H1 (cell line): ENCODE results near the gene ZYX. TPM values are rescaled to one million over a fixed set of nuclear protein-coding genes. Genes with fewer than 3 reads are reported as not detected.

Source experiments
- CTCF ChIA-PET: fragments of 300-600 bp; sonication (Branson Sonifier 250); formaldehyde crosslinking; loops from one replicate; lab custom pipeline; 2021; ENCODE audit not compliant: partially characterized antibody; lab: Charles Lee
- POLR2A ChIA-PET: fragments of 300-600 bp; sonication (Branson Sonifier 250); formaldehyde crosslinking; loops from one replicate; lab custom pipeline; 2021; ENCODE audit warnings: inconsistent platforms; ENCODE audit not compliant: partially characterized antibody; lab: Charles Lee
- DNase-seq, 2 experiments: peaks; one replicate each; pipeline versions ENCODE4 v3.0.0 to v3.0.0-alpha.2; 2010 to 2022; ENCODE audit warnings: low spot score in 2 of 2, low read depth in 1 of 2, mixed read lengths in 1 of 2
- FAIRE-seq: peaks from 2 replicates; lab custom pipeline; 2011; peaks lifted over from hg19 to GRCh38; lab: Jason Lieb, UNC
- H2AFZ ChIP-seq: 2 replicates; pipeline ENCODE4 v1.8.1; 2012; ENCODE audit warnings: low read length, inconsistent platforms
- H2AK5ac ChIP-seq: 2 replicates; pipeline ENCODE4 v1.6.1; 2013; ENCODE audit warnings: low read depth, low read length
- H2BK120ac ChIP-seq: replicated peaks from 2 replicates; pipeline ENCODE3; 2013; ENCODE audit warnings: low read depth, low read length, inconsistent platforms
- H2BK12ac ChIP-seq: 2 replicates; pipeline ENCODE4 v1.6.1; 2013; ENCODE audit warnings: low read depth, low read length
- H2BK15ac ChIP-seq: 2 replicates; pipeline ENCODE4 v1.6.1; 2013; ENCODE audit warnings: low read length
- H2BK20ac ChIP-seq: 2 replicates; pipeline ENCODE4 v1.6.1; 2013; ENCODE audit warnings: low read length
- H2BK5ac ChIP-seq: 2 replicates; pipeline ENCODE4 v1.6.1; 2013; ENCODE audit warnings: low read depth, low read length
- H3K14ac ChIP-seq: 2 replicates; pipeline ENCODE4 v1.6.1; 2013; ENCODE audit warnings: inconsistent platforms; ENCODE audit not compliant: insufficient read length
- H3K18ac ChIP-seq: 2 replicates; pipeline ENCODE4 v1.6.1; 2013; ENCODE audit warnings: low read length; ENCODE audit errors: extremely low read depth
- H3K23ac ChIP-seq: 2 replicates; pipeline ENCODE4 v1.6.1; 2013; ENCODE audit warnings: inconsistent platforms; ENCODE audit not compliant: insufficient read length
- H3K23me2 ChIP-seq: 2 replicates; pipeline ENCODE4 v1.6.1; 2013; ENCODE audit warnings: low read depth, low read length
- H3K27ac ChIP-seq: 2 replicates; pipeline ENCODE4 v1.6.1; 2011; ENCODE audit warnings: low read depth, low read length, inconsistent platforms
- H3K27me3 ChIP-seq, 4 experiments: replicated peaks in 1 of 4; 1 replicate in 1 of 4; 2 replicates in 3 of 4; pipeline versions ENCODE4 v1.6.1 to v1.8.1; 2011 to 2013; ENCODE audit warnings: low read length in 3 of 4, mild to moderate bottlenecking in 3 of 4, inconsistent platforms in 2 of 4, mixed read lengths in 2 of 4, moderate library complexity in 1 of 4; ENCODE audit not compliant: control insufficient read depth in 3 of 4, insufficient read depth in 3 of 4; ENCODE audit errors: extremely low read depth in 1 of 4
- H3K36me3 ChIP-seq, 4 experiments: 2 replicates each; pipeline versions ENCODE4 v1.6.1 to v1.8.1; 2011 to 2013; ENCODE audit warnings: mild to moderate bottlenecking in 4 of 4, low read length in 3 of 4, moderate library complexity in 2 of 4, control low read depth in 1 of 4, inconsistent platforms in 1 of 4; ENCODE audit not compliant: insufficient read depth in 4 of 4, control insufficient read depth in 2 of 4
- H3K4ac ChIP-seq: replicated peaks from 2 replicates; pipeline ENCODE3; 2013; ENCODE audit warnings: low read length, low read depth, mixed read lengths, inconsistent platforms; ENCODE audit not compliant: insufficient read length
- H3K4me1 ChIP-seq, 4 experiments: replicated peaks in 1 of 4; 1 replicate in 1 of 4; 2 replicates in 3 of 4; pipeline versions ENCODE4 v1.6.1 to v1.8.1; 2011 to 2013; ENCODE audit warnings: low read length in 3 of 4, inconsistent platforms in 2 of 4, mixed read lengths in 1 of 4; ENCODE audit not compliant: insufficient read depth in 4 of 4, control insufficient read depth in 3 of 4
- H3K4me2 ChIP-seq, 2 experiments: 2 replicates each; pipeline versions ENCODE4 v1.6.1 to v1.8.1; 2011 to 2013; ENCODE audit warnings: low read depth in 2 of 2, low read length in 2 of 2, control low read depth in 1 of 2, inconsistent platforms in 1 of 2, mild to moderate bottlenecking in 1 of 2; ENCODE audit not compliant: insufficient read depth in 1 of 2
- H3K4me3 ChIP-seq, 4 experiments: fragments of 200-600, 300-600 bp in 1 of 4; sonication (generic), shearing (Covaris generic), sonication (Bioruptor Twin) in 1 of 4; 2 replicates each; pipeline versions ENCODE4 v1.5.1 to v1.8.1; 2011 to 2016; ENCODE audit warnings: low read length in 4 of 4, low read depth in 3 of 4, control low read depth in 2 of 4, inconsistent platforms in 2 of 4, mild to moderate bottlenecking in 2 of 4, mixed read lengths in 1 of 4, moderate library complexity in 1 of 4; ENCODE audit not compliant: insufficient read depth in 2 of 4; ENCODE audit errors: extremely low read depth in 1 of 4
- H3K56ac ChIP-seq: replicated peaks from 2 replicates; pipeline ENCODE3; 2013; ENCODE audit warnings: low read depth, mild to moderate bottlenecking, mixed read lengths, low read length, inconsistent platforms; ENCODE audit not compliant: insufficient read length
- H3K79me1 ChIP-seq: 2 replicates; pipeline ENCODE4 v1.6.1; 2013; ENCODE audit warnings: low read depth, low read length, control low read depth
- H3K79me2 ChIP-seq, 2 experiments: 2 replicates each; pipeline versions ENCODE4 v1.6.1 to v1.8.1; 2012 to 2013; ENCODE audit warnings: low read length in 2 of 2, mild to moderate bottlenecking in 2 of 2, inconsistent platforms in 1 of 2; ENCODE audit not compliant: insufficient read depth in 2 of 2, control insufficient read depth in 1 of 2
- H3K9ac ChIP-seq, 4 experiments: replicated peaks in 1 of 4; 1 replicate in 1 of 4; 2 replicates in 3 of 4; pipeline versions ENCODE4 v1.6.1 to v1.8.1; 2011 to 2013; ENCODE audit warnings: low read depth in 3 of 4, low read length in 3 of 4, control low read depth in 2 of 4, mild to moderate bottlenecking in 2 of 4, moderate library complexity in 2 of 4, inconsistent platforms in 1 of 4; ENCODE audit errors: extremely low read depth in 1 of 4
- H3K9me3 ChIP-seq, 2 experiments: 2 replicates each; pipeline versions ENCODE4 v1.6.1 to v1.8.1; 2012 to 2013; ENCODE audit warnings: mild to moderate bottlenecking in 2 of 2, moderate library complexity in 2 of 2, control low read depth in 1 of 2, inconsistent platforms in 1 of 2, low read depth in 1 of 2, low read length in 1 of 2, mixed read lengths in 1 of 2; ENCODE audit not compliant: insufficient read depth in 2 of 2
- H4K20me1 ChIP-seq, 2 experiments: replicated peaks in 1 of 2; 2 replicates each; pipeline versions ENCODE3 to v1.8.1; 2011 to 2013; ENCODE audit warnings: inconsistent platforms in 2 of 2, low read length in 2 of 2, mild to moderate bottlenecking in 1 of 2; ENCODE audit not compliant: insufficient read depth in 2 of 2, control insufficient read depth in 1 of 2
- H4K5ac ChIP-seq: 2 replicates; pipeline ENCODE4 v1.6.1; 2013; ENCODE audit warnings: low read length, low read depth, mixed read lengths, inconsistent platforms; ENCODE audit not compliant: insufficient read length
- H4K8ac ChIP-seq: 2 replicates; pipeline ENCODE4 v1.8.0; 2013; ENCODE audit warnings: mild to moderate bottlenecking, moderate library complexity, low read length, inconsistent platforms; ENCODE audit not compliant: insufficient read depth; ENCODE audit errors: extremely low read depth
- H4K91ac ChIP-seq: replicated peaks from 2 replicates; pipeline ENCODE3; 2013; ENCODE audit warnings: low read length, mixed read lengths, inconsistent platforms; ENCODE audit not compliant: insufficient read length
- NANOG ChIP-seq: IDR thresholded peaks from 2 replicates; pipeline ENCODE4 v1.6.1; 2011; ENCODE audit warnings: low read length, low read depth, mild to moderate bottlenecking, inconsistent platforms; ENCODE audit not compliant: insufficient read depth, poor library complexity, severe bottlenecking
- SIX5 ChIP-seq: IDR thresholded peaks from 2 replicates; pipeline ENCODE4 v1.6.1; 2011; ENCODE audit warnings: mild to moderate bottlenecking, low read depth, low read length
- SP2 ChIP-seq: IDR thresholded peaks from 2 replicates; pipeline ENCODE4 v1.6.1; 2012; ENCODE audit warnings: mild to moderate bottlenecking, low read length, inconsistent platforms
- YY1 ChIP-seq: IDR thresholded peaks from 2 replicates; pipeline ENCODE4 v1.6.1; 2011; ENCODE audit warnings: low read depth, mild to moderate bottlenecking, low read length
- WGBS, 2 experiments: shearing (Covaris generic) in 1 of 2; methylation state at CpG; one replicate each; pipeline versions ENCODE4 v1.1.6 to v1.1.7; 2013 to 2015; ENCODE audit warnings: low lambda C conversion rate in 2 of 2, mixed read lengths in 2 of 2, inconsistent platforms in 1 of 2, low coverage in 1 of 2, missing lambda C conversion rate in 1 of 2; ENCODE audit not compliant: insufficient replicate concordance in 2 of 2, insufficient coverage in 1 of 2, insufficient read length in 1 of 2; ENCODE audit errors: extremely low coverage in 1 of 2, missing lambda C conversion rate in 1 of 2; 5-methylcytosine and 5-hydroxymethylcytosine counted together
- polyA plus RNA-seq, 7 experiments: library from polyadenylated mRNA; depleted of rRNA in 3 of 7; stranded (reverse) in 5 of 7; unstranded in 2 of 7; fragments of >200 nt in 5 of 7; fragments of 200-250 nt in 2 of 7; gene quantifications; 1 replicate in 5 of 7; 2 replicates in 1 of 7; 4 replicates in 1 of 7; pipeline versions ENCODE4 v1.2.1 to v1.2.3, GENCODE V29; 2011 to 2013; ENCODE audit warnings: missing spikeins in 2 of 7, mixed read lengths in 2 of 7
- total RNA-seq: library from RNA; stranded (reverse); fragmentation: NEBNext Ultra II Directional; extraction: Animal tissue kit (Norgen Biotek cat#: 25700); gene quantifications from 2 replicates; pipeline ENCODE4 v1.2.1, GENCODE V29; 2021

ZYX gene
- total and polyA plus RNA-seq, 2 of the 8 experiments (the other 6 are each of a cell fraction or from before 2014, with no cell fraction given) = 40.6 to 159 TPM

DNA sequence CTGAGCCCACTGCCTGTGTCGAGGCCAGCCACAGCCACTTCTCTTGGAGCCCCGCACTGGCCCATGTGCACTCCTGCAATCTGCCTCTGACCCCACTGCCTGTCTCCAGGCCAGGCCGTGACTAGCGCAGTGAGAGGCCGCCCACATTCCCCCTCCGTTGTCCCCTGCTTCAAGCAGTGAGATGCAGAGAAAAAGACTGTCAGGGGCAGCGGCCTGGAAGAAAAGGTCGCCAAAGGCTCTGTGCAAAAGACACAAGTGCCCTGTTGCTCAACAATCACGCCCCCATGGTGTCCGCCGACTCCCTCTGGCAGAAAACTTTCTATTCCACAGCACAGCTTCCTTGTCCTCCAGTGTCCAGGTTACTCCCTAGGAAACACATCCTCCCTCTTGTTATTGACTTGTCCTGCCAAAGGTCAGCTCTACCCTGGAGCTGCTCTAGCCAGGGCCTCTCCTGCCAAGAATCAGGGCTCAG, 28.6 kb upstream of the ZYX start:
- no peak overlapping the region for H2AFZ ChIP-seq
- no peak overlapping the region for H3K9ac ChIP-seq
- H4K8ac ChIP-seq = no peak overlapping the region
- TF ChIP-seq SP2 (no peak), NANOG (no peak), SIX5 (no peak), YY1 (no peak)
- H3K79me1 ChIP-seq = no peaks in the 10 kb centered on the region
- no peak overlapping the region for H2BK5ac ChIP-seq
- no peak overlapping the region for H3K23ac ChIP-seq
- ChIA-PET CTCF (interaction anchor here (0.7 to 1.1 kb wide), 4 partner anchors 9 to 36 kb away, joined by 3 to 5 read pairs (median 4); no protein-coding TSS in a partner anchor), POLR2A (interaction anchor here (0.9 to 1.2 kb wide), 2 partner anchors 32 to 35 kb away, joined by 3 to 4 read pairs; no protein-coding TSS in a partner anchor)
- no peak for FAIRE-seq
- no peak overlapping the region for H3K56ac ChIP-seq
- no peak overlapping the region for H3K18ac ChIP-seq
- H3K14ac ChIP-seq = no peak overlapping the region
- H2BK12ac ChIP-seq = no peak overlapping the region
- no peaks in the 10 kb centered on the region for H3K27me3 ChIP-seq
- H3K23me2 ChIP-seq = no peaks in the 10 kb centered on the region
- no peak overlapping the region for H3K27ac ChIP-seq
- no peak overlapping the region for H3K4me3 ChIP-seq
- no peak overlapping the region for H2BK120ac ChIP-seq
- H2AK5ac ChIP-seq = no peak overlapping the region
- H3K4me2 ChIP-seq = no peak overlapping the region
- peaks cover 2 to 25% (median 14%) of the 10 kb centered on the region in 4 experiments; a peak in 6 of 8 replicates for H3K36me3 ChIP-seq
- H3K4me1 ChIP-seq = peaks cover 0 to 8% (median 2%) of the 10 kb centered on the region in 4 experiments; a peak in 2 of 7 replicates
- H4K20me1 ChIP-seq = no peaks in the 10 kb centered on the region
- H3K4ac ChIP-seq = no peak overlapping the region
- H3K79me2 ChIP-seq = no peaks in the 10 kb centered on the region
- H3K9me3 ChIP-seq = no peaks in the 10 kb centered on the region
- WGBS, 2 experiments = 87% methylated on average over 11 of the region's 11 CpGs; no CpG with 5 or more reads in 1 of the 2 experiments
- H2BK15ac ChIP-seq = 0 out of 2 replicates have a peak overlapping the region, but pooled peaks have one; percentile 76
- no peak overlapping the region for H4K91ac ChIP-seq
- H2BK20ac ChIP-seq = no peak overlapping the region
- no peak overlapping the region for H4K5ac ChIP-seq
- DNase-seq = no peak
